GM21825 (cell line): Measurements from ENCODE around the gene TMEM52.
A peak's percentile ranks its signal among the peaks of the same experiment; 100 is the strongest.

Experiments used
- ATAC-seq: cut with Tn5 transposase; IDR thresholded peaks from one replicate; pipeline ENCODE4 v1.9.1; 2021; ENCODE audit warnings: mild to moderate bottlenecking, moderate library complexity; ENCODE audit not compliant: unreplicated experiment

The TMEM52 gene

GRCh38 chr1:1928231-1929101 lies 9.4 kb upstream of the TMEM52 start:
- ATAC-seq, result no peak

GRCh38 chr1:1927751-1928150 lies 8.7 kb upstream of the TMEM52 start:
- ATAC-seq, result no peak

DNA sequence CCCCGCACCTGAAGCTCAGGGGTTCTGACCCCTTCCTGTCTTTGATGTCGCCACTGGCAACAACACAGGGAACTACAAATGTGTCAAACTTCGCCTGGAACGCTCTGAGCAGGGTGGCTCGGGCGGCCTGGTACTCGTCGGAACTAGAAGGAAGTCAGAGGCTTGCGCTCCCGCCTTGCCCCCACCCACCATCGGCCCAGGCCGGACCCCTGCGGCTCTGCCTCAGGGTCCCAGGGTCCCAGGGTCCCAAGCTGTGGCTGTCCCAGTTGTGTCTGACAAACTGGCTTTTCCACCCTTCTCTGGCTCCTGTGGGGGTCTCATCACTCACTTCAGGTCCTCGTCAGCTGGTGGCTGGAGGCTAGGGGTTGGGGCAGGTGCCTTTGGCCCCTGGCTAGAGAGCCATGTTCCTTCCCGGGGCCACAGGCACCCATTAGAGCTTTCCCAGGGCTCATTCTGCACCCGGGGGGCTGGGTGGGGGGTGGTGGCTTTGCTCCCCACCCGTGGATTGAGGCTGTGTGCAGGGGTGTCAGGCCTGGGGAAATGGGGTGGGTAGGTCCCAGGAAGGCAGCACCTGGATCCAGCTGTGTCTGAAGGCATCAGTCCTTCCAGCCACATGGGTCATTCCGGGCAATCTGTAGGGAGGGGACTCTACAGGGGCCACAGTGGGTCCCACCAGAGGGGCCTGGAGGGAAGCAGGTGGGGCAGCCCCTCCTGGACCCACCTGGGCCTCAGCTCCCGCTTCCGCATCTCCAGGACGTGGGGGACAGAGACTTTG lies 8.0 kb upstream of the TMEM52 start:
- no peak for ATAC-seq

- ATAC-seq, result no peak
Measured at GRCh38 chr1:1926346-1926811, 7.3 kb upstream of the TMEM52 start.

DNA sequence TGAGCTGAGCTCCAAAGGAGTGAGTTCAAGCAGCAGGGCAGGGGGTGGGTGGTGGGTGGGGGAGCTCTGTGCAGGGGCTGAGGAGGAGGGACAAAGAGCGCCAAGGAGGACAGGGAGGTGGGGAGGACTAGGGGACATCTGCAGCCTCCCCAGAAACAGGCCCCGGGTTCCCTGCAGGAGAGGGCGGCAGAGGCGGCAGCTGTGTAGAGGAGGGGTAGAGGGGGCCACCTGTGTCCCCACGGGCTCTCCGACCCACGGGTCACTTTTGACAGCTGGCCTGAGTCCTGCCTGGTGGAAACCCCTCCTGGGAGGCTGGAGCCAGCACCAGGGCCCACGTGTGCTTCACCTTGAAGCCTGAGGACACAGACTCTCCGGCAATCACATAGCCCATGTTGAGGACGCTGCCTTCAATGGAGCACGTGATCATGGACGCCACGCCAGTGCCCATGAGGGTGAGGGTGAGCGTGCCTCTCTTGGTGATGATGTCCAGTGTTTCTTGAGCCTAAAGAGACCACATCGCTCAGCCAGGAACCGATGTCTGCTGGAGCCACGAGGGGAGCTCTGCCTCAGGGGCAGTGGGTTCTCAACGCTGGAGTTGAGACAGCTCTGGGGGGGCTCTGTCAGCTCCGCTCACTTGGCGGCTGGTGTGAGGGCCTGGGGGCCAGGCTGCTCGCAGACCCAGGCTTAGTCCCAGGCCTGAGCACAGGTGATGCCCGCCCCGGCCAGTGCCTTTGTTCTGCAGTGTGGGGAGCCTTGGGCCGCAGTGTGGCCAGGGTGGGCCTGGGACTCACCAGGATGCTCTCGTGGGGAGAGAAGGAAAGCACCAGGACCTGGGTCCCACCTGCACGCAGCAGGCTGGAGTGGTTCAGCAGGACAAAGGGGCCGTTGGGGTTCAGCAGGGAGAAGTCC lies 6.6 kb upstream of the TMEM52 start:
- ATAC-seq, result no peak

- ATAC-seq, result no peak
Measured at GRCh38 chr1:1924849-1925248, 5.8 kb upstream of the TMEM52 start.

DNA sequence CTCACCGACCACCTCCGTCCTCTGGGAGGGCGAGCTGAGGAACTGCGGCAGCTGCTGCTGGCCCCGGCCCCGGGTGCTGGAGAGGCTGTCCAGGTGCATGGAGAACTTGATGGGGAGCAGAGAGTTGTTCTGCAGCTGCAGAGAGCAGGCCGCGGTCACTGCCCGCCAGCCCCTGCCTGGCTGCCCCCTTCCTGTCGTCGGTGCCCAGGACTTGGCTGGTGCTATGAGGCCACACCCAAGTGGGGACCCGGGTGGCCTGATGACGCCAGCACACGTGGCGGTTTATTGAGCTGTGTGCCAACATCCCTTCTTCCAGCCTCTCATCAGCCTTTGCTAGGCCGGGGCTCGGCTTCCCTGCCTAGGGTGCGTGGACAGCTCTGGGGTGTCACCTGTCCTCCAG lies 5.3 kb upstream of the TMEM52 start:
- ATAC-seq, result no peak

DNA sequence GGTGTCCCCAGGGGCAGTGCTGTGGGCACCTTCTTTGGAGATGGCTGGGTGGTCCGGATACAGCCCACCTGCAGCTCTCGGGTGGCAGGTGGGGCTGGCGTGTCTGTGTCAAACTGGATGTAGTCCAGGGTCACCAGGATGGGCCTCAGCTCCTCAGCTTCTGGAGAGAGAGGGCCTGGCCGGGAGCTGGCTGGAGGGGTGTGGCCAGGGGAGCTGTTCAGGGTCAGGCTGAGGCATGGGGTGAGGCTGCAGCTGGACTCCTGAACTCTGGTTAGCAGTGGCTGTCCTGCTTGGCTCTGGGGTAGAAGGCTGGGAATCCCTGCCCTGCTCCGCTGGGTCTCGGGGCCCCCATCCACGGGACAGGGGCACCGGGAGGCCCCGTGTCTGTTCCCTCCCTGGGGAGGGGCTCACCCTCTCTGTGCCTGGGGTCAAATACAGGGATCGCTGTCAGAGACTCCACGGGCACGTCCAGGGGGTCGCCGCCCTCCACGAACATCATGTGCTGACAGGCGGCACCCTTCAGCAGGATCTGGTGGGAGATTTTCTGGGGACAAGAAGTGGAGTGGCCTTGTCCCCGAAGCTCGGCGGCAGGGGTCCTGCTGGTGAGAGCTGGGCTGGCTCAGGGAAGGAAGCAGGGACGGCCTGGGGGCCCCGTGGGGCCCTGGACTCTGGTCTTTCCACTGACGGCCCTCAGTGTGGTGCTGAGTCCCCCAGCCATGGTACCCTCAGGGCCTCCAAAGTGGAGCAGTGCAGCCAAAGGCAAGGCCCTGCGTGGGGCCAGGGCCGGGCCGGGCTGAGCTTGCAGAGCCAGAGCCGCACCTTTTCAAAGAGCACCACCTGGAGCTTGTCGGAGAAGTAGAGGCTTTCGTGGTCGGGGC lies 4.1 kb upstream of the TMEM52 start:
- no peak for ATAC-seq

GRCh38 chr1:1922702-1922955 lies 3.5 kb upstream of the TMEM52 start:
- no peak for ATAC-seq

DNA sequence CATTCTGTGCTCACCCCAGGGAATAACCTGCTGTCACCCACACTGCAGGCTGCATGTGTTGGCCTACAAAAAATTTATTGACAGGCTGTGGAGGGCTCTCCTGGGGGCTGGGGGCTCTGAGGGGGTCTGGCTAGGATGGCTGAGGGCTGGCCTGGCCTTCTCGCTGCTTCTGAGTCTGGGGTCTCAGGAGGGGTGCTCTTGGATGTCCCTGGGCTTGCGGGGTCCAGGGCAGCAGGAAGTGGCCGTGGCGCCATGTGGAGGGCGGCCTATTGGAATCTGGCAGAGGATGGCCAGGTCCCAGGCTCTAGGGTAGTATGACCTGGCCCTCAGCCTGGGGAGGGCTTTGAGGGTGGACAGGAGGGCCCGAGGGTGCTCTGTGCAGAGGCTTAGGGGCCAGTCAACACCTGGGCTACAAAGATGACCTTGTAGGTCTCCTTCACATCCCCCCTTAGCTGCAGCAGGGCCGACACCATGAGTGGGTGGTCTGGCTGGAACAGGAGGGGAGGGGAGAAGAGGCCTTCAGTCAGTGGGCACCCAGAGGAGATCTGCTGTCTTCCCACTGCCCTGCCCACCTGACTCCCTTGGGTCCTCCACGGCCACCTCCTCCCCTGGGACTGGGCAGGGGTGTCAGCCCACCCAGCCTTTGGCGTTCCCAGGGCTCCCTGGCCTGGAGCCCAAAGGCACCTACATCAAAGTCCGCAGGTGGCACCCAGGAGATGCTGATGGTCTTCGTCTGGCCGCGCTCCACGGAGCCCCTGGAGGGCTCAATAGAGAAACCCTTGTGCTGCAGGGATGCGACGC lies 3.0 kb upstream of the TMEM52 start:
- no peak for ATAC-seq

- no peak for ATAC-seq
Measured at GRCh38 chr1:1921459-1921862, 2.4 kb upstream of the TMEM52 start.

DNA sequence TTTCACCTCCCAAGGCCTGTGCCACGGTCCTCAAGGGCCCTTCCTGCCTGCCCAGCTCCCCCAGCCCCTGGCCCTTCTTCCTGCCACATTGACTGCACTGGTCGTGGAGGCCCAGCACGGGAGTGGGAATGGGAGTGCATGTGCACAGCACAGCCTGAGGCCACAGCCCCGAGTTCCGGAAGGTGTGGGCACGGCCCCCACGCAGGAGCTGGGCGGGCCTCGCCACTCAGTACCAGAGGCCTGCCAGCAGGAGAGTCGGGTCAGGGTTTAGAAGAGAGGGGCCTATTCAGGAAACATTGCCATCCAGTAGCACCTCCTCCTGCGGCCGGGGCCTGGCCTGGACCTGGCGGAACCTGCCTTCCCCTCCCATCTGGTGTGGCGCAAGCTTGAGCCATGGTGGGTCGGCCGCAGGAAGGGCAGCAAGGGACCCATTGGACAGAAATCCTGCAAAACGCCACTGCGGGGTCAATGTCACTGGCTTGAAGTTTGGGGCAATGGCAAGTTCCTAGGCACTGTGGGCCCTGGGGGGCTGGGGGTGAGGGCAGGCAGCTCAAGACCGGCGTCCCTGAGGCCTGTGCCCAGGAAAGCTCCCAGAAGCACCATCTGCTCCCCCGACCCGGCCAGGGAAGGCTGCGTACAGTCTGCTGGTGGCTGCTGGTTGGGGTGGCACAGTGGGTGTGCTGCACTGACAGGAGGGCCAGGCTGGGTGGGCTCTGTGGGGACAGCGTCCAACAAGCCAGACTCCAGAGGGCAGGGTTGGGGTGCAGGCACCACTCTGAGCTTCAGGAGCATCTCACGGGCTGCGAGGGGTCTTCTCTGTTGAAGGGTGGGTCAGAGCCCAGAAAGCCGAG lies 1.8 kb upstream of the TMEM52 start:
- no peak for ATAC-seq

- ATAC-seq, result no peak
Measured at GRCh38 chr1:1920057-1920607, 1.1 kb upstream of the TMEM52 start.

- peak; percentile 78 for ATAC-seq
Measured at GRCh38 chr1:1919304-1920056, 401 bp upstream of the TMEM52 start.

GRCh38 chr1:1917995-1918900 lies 831 bp downstream of the TMEM52 start:
- no peak for ATAC-seq

- ATAC-seq, result no peak
Measured at GRCh38 chr1:1917304-1917976, 1.6 kb downstream of the TMEM52 start.
